Measurements from ENCODE around the gene CYB561.

DNA sequence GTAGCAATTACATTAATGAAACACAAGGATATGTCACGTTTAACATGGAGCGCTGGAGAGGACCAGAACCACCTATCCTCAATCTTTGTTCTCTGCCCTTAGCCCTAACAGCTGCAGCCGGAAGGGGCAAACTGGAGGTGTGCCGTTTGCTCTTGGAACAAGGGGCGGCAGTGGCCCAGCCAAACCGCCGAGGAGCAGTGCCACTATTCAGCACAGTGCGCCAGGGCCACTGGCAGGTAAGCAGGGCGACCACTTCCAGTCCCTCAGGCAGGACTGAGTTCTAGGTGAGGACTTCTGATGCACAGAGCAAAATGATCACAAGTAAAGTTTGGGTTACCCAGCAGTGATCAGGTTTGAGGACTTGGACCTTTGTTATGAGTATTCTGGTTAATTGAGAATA lies 41.1 kb downstream of the CYB561 start:
- TF ChIP-seq, protein P1, sequence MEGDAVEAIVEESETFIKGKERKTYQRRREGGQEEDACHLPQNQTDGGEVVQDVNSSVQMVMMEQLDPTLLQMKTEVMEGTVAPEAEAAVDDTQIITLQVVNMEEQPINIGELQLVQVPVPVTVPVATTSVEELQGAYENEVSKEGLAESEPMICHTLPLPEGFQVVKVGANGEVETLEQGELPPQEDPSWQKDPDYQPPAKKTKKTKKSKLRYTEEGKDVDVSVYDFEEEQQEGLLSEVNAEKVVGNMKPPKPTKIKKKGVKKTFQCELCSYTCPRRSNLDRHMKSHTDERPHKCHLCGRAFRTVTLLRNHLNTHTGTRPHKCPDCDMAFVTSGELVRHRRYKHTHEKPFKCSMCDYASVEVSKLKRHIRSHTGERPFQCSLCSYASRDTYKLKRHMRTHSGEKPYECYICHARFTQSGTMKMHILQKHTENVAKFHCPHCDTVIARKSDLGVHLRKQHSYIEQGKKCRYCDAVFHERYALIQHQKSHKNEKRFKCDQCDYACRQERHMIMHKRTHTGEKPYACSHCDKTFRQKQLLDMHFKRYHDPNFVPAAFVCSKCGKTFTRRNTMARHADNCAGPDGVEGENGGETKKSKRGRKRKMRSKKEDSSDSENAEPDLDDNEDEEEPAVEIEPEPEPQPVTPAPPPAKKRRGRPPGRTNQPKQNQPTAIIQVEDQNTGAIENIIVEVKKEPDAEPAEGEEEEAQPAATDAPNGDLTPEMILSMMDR (tag by site-specific recombination; IDR thresholded peaks at IDR 0.05), result no peak
- TF ChIP-seq TCF7L2 (IDR thresholded peaks at IDR 0.05; ENCODE audit: borderline replicate concordance, low read depth, low read length), result no peak
- TF ChIP-seq, protein P2, sequence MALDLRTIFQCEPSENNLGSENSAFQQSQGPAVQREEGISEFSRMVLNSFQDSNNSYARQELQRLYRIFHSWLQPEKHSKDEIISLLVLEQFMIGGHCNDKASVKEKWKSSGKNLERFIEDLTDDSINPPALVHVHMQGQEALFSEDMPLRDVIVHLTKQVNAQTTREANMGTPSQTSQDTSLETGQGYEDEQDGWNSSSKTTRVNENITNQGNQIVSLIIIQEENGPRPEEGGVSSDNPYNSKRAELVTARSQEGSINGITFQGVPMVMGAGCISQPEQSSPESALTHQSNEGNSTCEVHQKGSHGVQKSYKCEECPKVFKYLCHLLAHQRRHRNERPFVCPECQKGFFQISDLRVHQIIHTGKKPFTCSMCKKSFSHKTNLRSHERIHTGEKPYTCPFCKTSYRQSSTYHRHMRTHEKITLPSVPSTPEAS (tag by site-specific recombination; IDR thresholded peaks at IDR 0.05), result no peak
